Activated naive CD4-positive, alpha-beta T cell treated with anti-CD3 and anti-CD28 coated beads, Interleukin-2, amount 10 ng/mL, durations not matched to agents 5 hours and 36 hours (primary cell): Measurements from ENCODE around the gene CCDC9B. TPM values are rescaled to one million over a fixed set of nuclear protein-coding genes. Genes with fewer than 3 reads are reported as not detected.

Experiments used
- total RNA-seq, 2 experiments: library from RNA; stranded (reverse); gene quantifications; one replicate each; pipeline ENCODE4 v1.2.3, GENCODE V29; 2021

The CCDC9B gene
- under 1 TPM; 0.43 to 0.76 TPM for total RNA-seq

DNA sequence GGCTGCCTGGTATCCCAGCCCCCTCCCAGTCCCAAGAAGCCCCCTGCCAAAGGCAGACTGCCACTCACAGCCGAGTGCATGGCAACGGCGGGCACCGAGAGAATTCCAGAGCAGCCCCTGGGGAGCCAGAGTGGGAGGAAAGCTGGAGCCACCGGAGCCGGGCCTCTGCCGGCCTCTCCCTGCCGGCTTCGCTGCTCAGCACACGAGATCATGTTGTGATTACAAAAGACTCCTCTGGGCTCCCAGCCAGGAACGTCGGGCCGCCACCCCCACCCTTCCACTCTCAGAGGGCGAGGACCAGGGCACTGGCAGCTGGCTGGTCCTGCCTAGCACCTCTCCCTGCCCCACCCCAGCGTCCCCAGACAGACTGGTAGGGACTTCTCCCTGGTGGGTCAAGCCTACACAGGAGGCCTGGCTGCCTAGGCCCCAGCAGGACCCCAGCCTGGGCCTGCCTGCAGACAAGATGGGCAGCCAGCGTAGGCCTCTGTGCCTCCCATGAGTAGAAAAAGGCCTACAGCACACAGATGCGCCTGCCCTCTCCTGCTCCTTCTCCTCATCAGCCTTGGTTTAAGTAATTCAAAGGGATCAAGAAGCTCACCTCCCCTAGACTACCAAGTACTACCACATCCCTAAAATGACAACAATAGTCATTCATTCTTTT lies at the start of gene CCDC9B:
Gene CCDC9B (minus strand): TSS at position 200 of the 661 bp plus-strand sequence. CDS start 120 bp downstream, at position 80.

DNA sequence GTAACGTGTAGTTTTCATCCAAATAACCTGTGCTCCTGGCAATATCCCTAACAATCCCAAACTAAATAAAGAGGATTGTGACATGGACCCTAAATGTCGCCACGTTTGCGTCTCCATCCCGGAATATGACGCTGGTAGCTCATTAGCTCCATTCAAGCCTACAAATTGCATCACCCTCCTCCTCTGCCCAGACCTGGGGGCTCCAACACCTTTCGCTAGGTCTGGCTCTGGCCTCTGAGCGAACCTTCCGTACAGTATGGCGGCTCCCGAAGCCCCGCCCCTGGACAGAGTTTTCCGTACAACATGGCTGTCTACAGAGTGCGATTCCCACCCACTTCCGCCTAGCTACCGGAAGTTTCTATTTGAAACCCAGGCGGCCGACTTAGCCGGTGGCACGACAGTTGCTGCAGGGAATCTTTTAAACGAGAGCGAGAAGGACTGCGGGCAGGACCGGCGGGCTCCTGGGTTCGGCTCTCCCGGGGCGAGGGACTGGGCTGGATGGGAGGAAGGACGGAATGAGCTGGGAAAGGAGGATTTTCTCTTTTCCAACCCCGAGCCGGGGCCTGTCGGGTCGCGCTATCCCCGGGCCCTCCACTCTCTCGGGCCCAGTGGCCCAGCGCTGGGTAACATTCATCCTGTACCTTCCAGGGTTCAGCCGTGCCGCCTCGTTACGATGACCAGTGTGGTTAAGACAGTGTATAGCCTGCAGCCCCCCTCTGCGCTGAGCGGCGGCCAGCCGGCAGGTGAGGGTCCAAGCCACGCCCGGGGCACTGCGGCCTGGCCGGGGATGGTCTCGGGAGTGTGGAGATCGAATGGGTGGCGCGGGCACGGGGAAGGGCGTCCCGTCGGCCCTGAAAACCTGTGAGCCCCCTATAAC lies 42.1 kb upstream of the CCDC9B start, which contains the start of gene KNSTRN:
Gene KNSTRN (plus strand): TSS at position 142 of the 877 bp plus-strand sequence. CDS start 115 bp downstream, at position 257.

DNA sequence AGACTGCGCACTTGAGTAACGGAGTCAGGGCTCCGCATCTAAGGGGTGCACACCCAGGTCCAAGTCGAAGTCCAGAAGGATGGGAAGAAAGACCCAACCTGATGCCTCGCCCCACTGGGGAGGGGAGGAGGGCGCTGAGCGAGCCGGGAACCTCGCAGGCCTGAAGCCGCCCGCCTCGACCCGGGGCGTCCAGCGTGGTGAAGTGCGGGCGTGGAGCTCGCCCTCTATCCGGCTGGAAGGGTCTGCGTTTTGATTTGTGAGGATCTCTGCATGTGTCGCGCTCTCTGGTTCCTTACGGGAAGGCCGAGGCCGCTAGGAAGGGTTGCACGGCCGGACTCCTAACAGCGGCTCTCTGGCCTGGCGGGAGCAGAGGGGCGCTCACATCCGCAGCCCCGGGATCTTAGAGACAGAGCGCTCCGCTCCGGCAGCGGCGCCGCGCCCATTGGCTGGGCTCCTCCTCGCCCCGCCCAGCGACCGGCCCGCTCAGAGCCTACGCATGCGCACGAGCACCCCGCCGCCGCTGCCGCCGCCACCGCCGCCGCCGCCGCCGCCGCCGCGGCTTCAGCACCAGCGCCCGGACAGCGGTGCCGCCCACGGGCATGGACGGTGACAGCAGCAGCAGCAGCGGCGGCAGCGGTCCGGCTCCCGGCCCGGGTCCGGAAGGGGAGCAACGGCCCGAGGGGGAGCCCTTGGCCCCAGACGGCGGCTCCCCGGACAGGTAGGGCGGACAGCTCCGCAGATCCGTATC lies 17.2 kb upstream of the CCDC9B start, which contains the start of gene DISP2:
Gene DISP2 (plus strand): TSS at position 497 of the 748 bp plus-strand sequence. CDS start 103 bp downstream, at position 600.

DNA sequence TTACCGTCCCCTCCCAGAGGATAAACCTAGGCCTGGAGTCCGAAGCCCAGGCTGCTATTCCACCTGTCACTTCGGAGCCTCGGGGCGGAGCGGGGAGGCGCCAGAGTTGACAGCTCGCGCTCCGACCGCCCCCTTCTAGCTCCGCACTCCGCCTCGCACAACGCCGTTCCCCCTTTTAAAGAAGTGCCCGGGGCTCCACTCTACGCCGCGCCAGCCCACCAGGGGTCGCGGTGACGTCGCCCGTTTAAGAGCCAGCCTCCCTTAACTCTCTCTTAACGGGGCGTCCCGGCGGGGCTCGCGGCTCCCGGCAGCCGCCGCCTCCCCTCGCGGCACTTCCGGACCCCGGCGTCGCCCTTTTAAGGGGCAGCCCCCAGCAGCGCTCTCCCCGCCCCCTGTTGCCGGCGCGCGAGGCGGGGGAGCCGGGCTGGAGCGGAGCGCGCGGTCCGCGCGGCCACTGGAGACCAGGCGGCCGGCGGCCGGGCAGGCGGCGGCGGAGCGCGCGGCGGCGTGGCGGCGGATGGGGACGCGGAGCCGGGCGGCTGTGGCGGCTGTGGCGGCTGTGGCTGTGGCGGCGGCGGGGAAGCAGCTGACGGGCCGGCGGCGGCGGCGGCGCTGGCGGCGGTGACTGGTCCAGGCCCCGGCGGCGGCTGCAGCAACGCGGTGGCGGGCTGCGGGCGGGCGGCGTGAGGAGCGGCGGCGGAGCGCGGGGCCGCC lies 17.3 kb downstream of the CCDC9B start, which contains the start of gene INAFM2:
Gene INAFM2 (plus strand): TSS at position 454 of the 714 bp plus-strand sequence. CDS start 364 bp downstream, outside the sequence.

DNA sequence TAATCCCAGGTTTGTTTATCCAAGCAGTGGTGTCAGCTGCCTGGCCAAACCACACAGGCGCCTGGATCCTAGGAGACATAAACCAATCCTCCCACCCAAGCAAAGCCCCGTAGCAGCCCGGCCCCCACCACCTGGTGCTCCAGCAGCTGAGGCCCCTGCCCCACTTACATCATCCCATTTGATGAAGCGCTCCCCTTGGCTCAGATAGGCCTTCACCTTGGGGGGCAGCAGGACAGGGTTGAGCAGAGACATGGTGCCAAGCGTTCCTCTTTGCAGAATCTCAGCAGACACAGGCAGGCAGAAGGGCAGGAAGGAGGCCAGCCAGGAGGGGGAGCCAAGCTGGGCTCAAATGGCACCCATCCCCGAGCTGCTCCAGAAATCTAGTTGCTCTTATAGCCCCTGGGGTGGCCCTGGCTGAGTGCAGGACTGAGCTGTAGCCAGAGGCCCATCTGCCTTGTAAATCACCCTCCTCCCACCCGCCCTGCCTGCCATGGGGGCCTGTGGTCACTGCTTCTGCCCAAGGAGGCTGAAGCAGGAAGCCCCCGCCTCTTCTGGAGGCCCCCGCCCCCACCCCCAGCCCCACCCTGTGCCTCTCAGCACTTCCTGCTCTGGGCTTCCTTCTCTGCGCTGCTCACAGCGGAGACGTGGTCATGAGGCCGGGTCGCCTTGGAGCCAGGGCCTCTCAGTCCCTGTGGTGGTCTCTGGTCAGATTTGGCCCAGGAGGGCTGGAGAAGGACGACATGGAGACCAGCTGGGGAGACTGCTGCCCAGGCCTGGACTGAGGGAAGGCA lies 33.1 kb downstream of the CCDC9B start, which contains the start of gene PLCB2:
Gene PLCB2 (minus strand): TSS at position 515 of the 791 bp plus-strand sequence. CDS start 263 bp downstream, at position 252.

DNA sequence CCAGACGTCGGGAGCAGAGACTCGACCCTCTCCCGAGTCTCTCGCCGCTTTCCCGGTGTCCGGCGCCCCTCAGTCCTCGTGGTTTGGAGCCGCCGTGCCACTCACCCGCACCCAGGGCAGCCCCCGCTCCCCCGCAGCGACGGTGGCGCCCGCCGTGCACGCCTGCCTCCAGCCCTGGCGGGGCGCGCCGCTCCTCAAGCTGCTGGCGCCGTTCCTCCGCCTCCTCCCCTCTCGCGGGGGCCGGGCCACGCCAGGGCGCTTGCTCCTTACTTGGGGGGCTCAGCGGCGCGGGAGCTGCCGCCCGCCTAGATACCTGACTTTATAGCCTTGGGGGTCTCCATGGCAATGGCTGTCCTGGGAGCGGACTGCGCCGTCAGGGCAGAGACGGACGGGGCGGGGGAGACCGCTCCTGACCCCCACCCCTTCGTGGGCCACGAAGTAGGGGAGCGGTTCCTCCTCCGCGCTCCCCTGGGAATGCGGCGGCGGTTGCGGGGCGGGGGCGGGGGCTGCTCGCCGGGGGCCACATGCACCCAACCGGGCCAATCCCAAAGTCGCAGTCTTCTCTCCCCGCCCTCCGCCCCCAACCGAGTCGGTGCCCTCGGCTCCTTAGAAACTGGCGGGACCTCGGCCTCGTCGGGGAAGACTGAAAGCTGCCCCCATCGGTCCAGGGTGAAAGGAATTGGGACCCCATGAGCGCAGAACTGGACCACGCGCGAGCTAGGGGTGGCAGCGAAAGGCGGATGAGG lies 57.7 kb downstream of the CCDC9B start, which contains the start of gene ANKRD63:
Gene ANKRD63 (minus strand): TSS at position 196 of the 746 bp plus-strand sequence. CDS start 478 bp downstream, outside the sequence.

Other genes starting within 250 kb of the CCDC9B start
- gene BMF, start 232.1 kb downstream of the CCDC9B start, total RNA-seq = 10 to 100 TPM; 24.1 to 25.0 TPM
- gene BUB1B, start 179.9 kb downstream of the CCDC9B start, total RNA-seq = 10 to 100 TPM; 70.0 to 71.8 TPM
- gene PAK6, start 101.9 kb downstream of the CCDC9B start, total RNA-seq = under 1 TPM; 0.48 to 0.91 TPM
- under 1 TPM; 0.23 to 0.26 TPM for gene ANKRD63, start 57.9 kb downstream of the CCDC9B start, total RNA-seq
- 100 to 1,000 TPM; 178 to 182 TPM for gene PLCB2, start 33.0 kb downstream of the CCDC9B start, total RNA-seq
- gene INAFM2, start 17.2 kb downstream of the CCDC9B start, total RNA-seq = 1 to 10 TPM; 8.4 to 9.7 TPM
- not detected for gene PHGR1, start 10.1 kb upstream of the CCDC9B start, total RNA-seq
- under 1 TPM; 0.05 to 0.08 TPM for gene DISP2, start 17.3 kb upstream of the CCDC9B start, total RNA-seq
- 10 to 100 TPM; 35.5 to 35.7 TPM for gene KNSTRN, start 41.8 kb upstream of the CCDC9B start, total RNA-seq
- gene IVD, start 64.9 kb upstream of the CCDC9B start, total RNA-seq = 10 to 100 TPM; 43.6 to 45.3 TPM
- gene BAHD1, start 100.0 kb upstream of the CCDC9B start, total RNA-seq = 10 to 100 TPM; 29.7 to 30.0 TPM
- 10 to 100 TPM; 13.7 to 14.1 TPM for gene CHST14, start 130.0 kb upstream of the CCDC9B start, total RNA-seq
- 10 to 100 TPM; 24.8 to 30.9 TPM for gene CCDC32, start 224.1 kb upstream of the CCDC9B start, total RNA-seq
- 10 to 100 TPM; 10.3 to 13.2 TPM for gene RPUSD2, start 228.4 kb upstream of the CCDC9B start, total RNA-seq